Ectodermal cell (in vitro differentiated cells): ENCODE measurements around the gene B3GALNT2.

Experiments used
- H3K27ac ChIP-seq: 2 replicates; pipeline ENCODE4 v1.7.0; 2013; ENCODE audit warnings: mild to moderate bottlenecking, low read depth, low read length; ENCODE audit not compliant: insufficient read depth, poor library complexity, severe bottlenecking
- H3K27me3 ChIP-seq: 2 replicates; pipeline ENCODE4 v1.7.0; 2013; ENCODE audit warnings: mild to moderate bottlenecking, low read length; ENCODE audit not compliant: insufficient read depth, control insufficient read depth, poor library complexity, severe bottlenecking
- H3K36me3 ChIP-seq: one replicate; pipeline ENCODE4 v1.7.0; 2013; ENCODE audit warnings: low read length; ENCODE audit not compliant: control insufficient read depth, insufficient read depth
- H3K4me1 ChIP-seq: one replicate; pipeline ENCODE4 v1.7.0; 2013; ENCODE audit warnings: low read length; ENCODE audit not compliant: control insufficient read depth, insufficient read depth
- H3K4me3 ChIP-seq: 2 replicates; pipeline ENCODE4 v1.7.0; 2013; ENCODE audit warnings: low read depth, low read length, control low read depth; ENCODE audit not compliant: insufficient read depth
- H3K9me3 ChIP-seq: 2 replicates; pipeline ENCODE4 v1.7.0; 2013; ENCODE audit warnings: mild to moderate bottlenecking, low read length, moderate library complexity; ENCODE audit not compliant: control insufficient read depth
- WGBS, 2 experiments: methylation state at CpG; one replicate each; pipeline ENCODE4 v1.1.7; 2013; ENCODE audit warnings: missing lambda C conversion rate in 2 of 2; 5-methylcytosine and 5-hydroxymethylcytosine counted together

B3GALNT2 gene

DNA sequence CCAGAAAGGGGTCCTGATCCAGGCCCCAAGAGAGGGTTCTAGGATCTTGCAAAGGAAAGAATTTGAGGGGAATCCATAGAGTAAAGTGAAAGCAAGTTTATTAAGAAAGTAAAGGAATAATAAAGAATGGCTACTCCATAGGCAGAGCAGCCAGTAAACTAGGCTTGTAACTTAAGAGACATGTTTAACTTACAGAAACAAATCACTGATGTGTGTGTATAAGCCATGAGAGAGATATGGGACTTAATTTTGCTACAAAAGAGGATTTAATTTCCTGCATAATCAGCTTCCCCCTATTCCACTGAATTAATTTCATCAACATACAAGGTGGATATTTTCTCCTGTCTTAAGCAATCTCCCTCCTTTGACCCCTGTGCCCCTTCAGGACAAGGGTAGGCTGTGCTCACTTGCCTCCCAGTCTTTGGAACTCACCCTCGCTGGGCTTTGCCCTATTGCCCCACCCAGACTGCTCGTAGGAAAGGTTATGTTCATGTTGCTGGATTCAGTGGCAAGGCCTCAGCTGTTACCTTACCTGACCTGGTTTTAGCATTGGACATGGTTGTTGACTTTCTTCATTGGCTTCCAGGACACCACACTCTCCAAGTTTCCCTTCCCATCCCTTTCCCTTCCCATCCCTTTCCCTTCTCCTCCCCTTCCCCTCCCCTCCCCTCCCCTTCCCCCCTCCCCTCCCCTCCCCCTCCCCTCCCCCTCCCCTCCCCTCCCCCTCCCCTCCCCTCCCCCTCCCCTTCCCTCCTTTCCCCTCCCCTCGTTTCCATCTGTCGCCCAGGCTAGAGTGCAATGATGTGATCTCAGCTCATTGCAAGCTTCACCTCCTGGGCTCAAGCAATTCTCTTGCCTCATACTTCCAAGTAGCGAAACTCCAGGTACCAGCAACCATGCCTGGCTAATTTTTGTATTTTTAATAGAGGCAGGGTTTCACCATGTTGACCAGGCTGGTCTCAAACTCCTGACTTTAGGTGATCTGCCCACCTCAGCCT is 92.5 kb downstream of the B3GALNT2 start:
- H3K36me3 ChIP-seq: peaks cover 5% of the 10 kb centered on the region
- H3K9me3 ChIP-seq: no peaks in the 10 kb centered on the region
- H3K4me1 ChIP-seq: no peaks in the 10 kb centered on the region
- 91 to 98% methylated on average over 5 of the region's 5 CpGs for WGBS, 2 experiments
- no peak overlapping the region for H3K4me3 ChIP-seq
- H3K27ac ChIP-seq: no peak overlapping the region
- H3K27me3 ChIP-seq: no peaks in the 10 kb centered on the region

- no peak overlapping the region for H3K4me3 ChIP-seq
- 86 to 89% methylated on average over 5 of the region's 5 CpGs for WGBS, 2 experiments
- H3K4me1 ChIP-seq: no peaks in the 10 kb centered on the region
- no peaks in the 10 kb centered on the region for H3K9me3 ChIP-seq
- H3K27ac ChIP-seq: no peak overlapping the region
- peaks cover 5% of the 10 kb centered on the region for H3K36me3 ChIP-seq
- H3K27me3 ChIP-seq: no peaks in the 10 kb centered on the region
These were observed 93.8 kb downstream of the B3GALNT2 start for GRCh38 chr1:235410467-235410866.

GRCh38 chr1:235409042-235409820 is 95.0 kb downstream of the B3GALNT2 start:
- 87 to 88% methylated on average over 6 of the region's 7 CpGs for WGBS, 2 experiments
- Histone ChIP-seq H3K4me3 (no peak overlapping the region), H3K27ac (no peak overlapping the region), H3K36me3 (no peaks in the 10 kb centered on the region), H3K27me3 (no peaks in the 10 kb centered on the region), H3K4me1 (no peaks in the 10 kb centered on the region), H3K9me3 (no peaks in the 10 kb centered on the region)

DNA sequence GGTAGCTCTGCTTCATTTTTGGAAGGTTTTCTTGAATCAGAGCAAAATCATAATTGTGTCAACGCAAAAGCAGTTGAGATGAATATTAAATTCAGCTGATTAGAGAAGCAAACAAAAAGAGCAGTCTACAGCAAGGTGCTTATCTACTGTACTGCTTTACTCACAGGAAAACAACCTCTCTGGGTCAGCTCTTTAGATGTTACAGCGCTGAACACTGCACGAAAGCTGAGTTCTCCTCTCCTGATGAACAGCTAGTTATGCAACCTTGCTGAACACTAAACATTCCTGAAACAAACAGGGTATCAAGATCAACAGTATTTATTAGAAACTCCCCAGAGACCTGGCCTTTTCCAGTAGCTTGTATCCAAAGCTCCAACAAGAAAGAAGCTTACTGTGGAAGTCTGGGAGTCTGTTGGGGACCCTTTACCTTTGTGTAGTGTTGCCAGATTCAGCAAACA is 95.7 kb downstream of the B3GALNT2 start:
- WGBS, 2 experiments: 89 to 94% methylated on average over 3 of the region's 3 CpGs
- Histone ChIP-seq H3K4me3 (no peak overlapping the region), H3K27me3 (no peaks in the 10 kb centered on the region), H3K4me1 (no peaks in the 10 kb centered on the region), H3K36me3 (no peaks in the 10 kb centered on the region), H3K27ac (no peak overlapping the region), H3K9me3 (no peaks in the 10 kb centered on the region)

DNA sequence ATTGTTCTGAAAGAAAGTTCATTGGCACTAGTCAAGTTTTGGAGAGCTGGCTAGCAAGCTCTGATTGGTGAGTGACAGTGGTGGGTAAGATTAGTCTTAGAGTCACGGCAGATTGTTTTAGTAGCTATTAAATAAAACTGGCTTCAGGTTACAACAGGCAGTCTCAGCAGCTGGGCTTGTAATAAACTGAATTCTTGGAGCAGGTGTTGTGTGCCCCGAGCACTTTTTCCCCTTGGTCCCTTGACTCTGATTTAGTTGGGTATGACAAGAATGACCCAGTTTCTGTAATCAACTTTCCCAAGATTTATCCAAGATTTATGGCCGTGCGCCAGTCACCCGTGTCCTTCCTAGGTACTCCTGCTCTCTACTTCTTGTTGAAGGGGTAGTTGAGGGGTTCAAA is 96.8 kb downstream of the B3GALNT2 start:
- WGBS, 2 experiments: 93 to 96% methylated on average over 4 to 5 of the region's 5 CpGs
- no peaks in the 10 kb centered on the region for H3K9me3 ChIP-seq
- no peak overlapping the region for H3K4me3 ChIP-seq
- no peaks in the 10 kb centered on the region for H3K36me3 ChIP-seq
- H3K27me3 ChIP-seq: no peaks in the 10 kb centered on the region
- no peak overlapping the region for H3K27ac ChIP-seq
- no peaks in the 10 kb centered on the region for H3K4me1 ChIP-seq

DNA sequence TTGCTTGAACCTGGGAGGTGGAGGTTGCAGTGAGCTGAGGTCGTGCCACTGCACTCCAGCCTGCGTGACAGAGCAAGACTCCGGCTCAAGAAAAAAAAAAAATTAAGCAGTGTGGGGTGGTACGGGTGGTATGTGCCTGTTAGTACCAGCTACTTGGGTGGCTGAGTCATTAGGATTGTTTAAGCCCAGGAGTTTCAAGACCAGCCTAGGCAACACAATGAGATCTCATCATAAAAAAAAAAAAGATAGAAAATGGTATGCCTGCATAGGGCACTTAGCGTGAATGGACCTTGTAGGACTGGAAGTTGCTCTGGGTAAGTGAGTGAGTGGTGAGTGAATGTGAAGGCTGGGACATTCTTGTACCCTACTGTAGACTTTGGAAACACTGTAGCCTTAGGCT is 100.1 kb downstream of the B3GALNT2 start:
- H3K4me3 ChIP-seq: no peak overlapping the region
- no peaks in the 10 kb centered on the region for H3K9me3 ChIP-seq
- no peaks in the 10 kb centered on the region for H3K27me3 ChIP-seq
- no peaks in the 10 kb centered on the region for H3K4me1 ChIP-seq
- no peak overlapping the region for H3K27ac ChIP-seq
- WGBS, 2 experiments: 90 to 94% methylated on average over 5 of the region's 5 CpGs
- H3K36me3 ChIP-seq: no peaks in the 10 kb centered on the region

- 91 to 95% methylated on average over 1 of the region's 1 CpG for WGBS, 2 experiments
- Histone ChIP-seq H3K4me3 (no peak overlapping the region), H3K27me3 (no peaks in the 10 kb centered on the region), H3K36me3 (no peaks in the 10 kb centered on the region), H3K4me1 (no peaks in the 10 kb centered on the region), H3K27ac (no peak overlapping the region), H3K9me3 (no peaks in the 10 kb centered on the region)
These were observed 100.7 kb downstream of the B3GALNT2 start for GRCh38 chr1:235403593-235403992.

DNA sequence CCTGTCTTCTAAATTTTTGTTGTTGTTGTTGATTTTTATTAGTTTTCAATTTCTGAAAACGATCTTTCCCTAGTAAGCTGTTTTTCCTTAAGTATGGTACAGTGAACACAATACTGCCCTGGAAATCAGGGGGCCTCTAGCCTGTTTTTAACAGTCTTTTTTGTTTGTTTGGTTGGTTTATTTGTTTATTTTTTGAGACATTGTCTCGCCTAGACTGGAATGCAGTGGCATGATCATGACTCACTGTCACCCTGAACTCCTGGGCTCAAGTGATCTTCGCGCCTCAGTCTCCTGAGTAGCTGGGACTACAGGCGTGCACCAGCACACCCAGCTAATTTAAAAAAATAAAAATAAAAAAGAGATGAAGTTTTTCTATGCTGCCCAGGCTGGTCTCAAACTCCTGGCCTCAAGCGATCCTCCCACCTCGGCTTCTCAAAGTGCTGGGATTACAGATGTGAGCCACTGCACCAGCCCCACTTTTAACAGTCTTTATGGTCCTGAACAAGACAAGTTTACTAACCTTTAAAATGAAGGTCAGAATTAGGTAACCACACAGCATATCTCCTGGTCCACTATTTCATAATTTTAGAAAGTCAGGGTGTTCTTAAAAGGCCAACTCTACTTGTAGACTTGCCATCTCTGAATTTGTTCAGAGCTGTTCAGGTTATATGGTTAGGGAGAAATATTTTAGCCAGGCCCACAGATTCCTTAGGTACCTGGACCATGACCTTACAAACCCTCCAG is 101.6 kb downstream of the B3GALNT2 start:
- no peak overlapping the region for H3K4me3 ChIP-seq
- H3K9me3 ChIP-seq: no peaks in the 10 kb centered on the region
- H3K27ac ChIP-seq: no peak overlapping the region
- H3K4me1 ChIP-seq: no peaks in the 10 kb centered on the region
- WGBS, 2 experiments: 92 to 94% methylated on average over 6 to 7 of the region's 7 CpGs
- no peaks in the 10 kb centered on the region for H3K27me3 ChIP-seq
- H3K36me3 ChIP-seq: no peaks in the 10 kb centered on the region

GRCh38 chr1:235401251-235401650 is 103.0 kb downstream of the B3GALNT2 start:
- H3K27me3 ChIP-seq: no peaks in the 10 kb centered on the region
- 94 to 96% methylated on average over 4 of the region's 4 CpGs for WGBS, 2 experiments
- H3K9me3 ChIP-seq: no peaks in the 10 kb centered on the region
- H3K36me3 ChIP-seq: no peaks in the 10 kb centered on the region
- H3K4me1 ChIP-seq: no peaks in the 10 kb centered on the region
- no peak overlapping the region for H3K27ac ChIP-seq
- H3K4me3 ChIP-seq: no peak overlapping the region
